NT2/D1 (cell line): ENCODE measurements around the gene ZMYND19.

Source experiments
- SUZ12 ChIP-seq: IDR thresholded peaks from 2 replicates; pipeline ENCODE4 v1.6.1; 2011; ENCODE audit not compliant: insufficient read length, insufficient read depth; ENCODE audit errors: extremely low read depth
- YY1 ChIP-seq: IDR thresholded peaks from 2 replicates; pipeline ENCODE4 v1.6.1; 2011; ENCODE audit not compliant: insufficient read length, insufficient read depth

DNA sequence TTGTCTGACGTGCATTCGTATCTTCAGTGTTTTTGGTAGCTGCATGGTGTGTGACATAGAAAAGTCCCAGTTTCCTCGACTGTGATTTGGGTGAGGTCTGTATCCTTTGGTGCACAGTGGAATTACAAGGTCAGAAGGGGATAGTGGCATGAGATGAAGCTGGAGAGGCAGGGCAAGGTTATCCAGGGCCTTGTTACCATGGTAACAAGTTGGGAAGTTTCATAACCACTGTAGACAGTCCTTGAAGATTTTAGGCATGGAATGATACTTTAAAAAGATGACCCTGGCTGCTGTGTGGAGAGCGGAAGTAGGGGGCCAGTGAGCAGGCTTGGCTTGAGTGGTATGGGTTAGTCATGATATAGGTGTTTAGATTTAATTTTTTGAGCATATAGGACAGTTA lies 40.4 kb upstream of the ZMYND19 start:
- TF ChIP-seq YY1 (no peak), SUZ12 (no peak)
